ENCODE results near the gene PHACTR1.

- no peak for TF ChIP-seq POLR2A (IDR thresholded peaks at IDR 0.05)
- no peak for TF ChIP-seq CTCF (IDR thresholded peaks at IDR 0.05)
Observed at GRCh38 chr6:13125841-13126240, 409.3 kb downstream of the PHACTR1 start.
